ENCODE data around the gene CDHR4.

The CDHR4 gene

GRCh38 chr3:49792371-49793150 lies 7.1 kb downstream of the CDHR4 start:
- H3K27ac ChIP-seq (ENCODE audit: low read length), result no peak overlapping the region

GRCh38 chr3:49791571-49791970 lies 8.1 kb downstream of the CDHR4 start:
- TF ChIP-seq CTCF (IDR thresholded peaks at IDR 0.05; ENCODE audit: low read length) (no peak), EZH2 (optimal IDR thresholded peaks at IDR 0.05; ENCODE audit: low read depth, low read length) (no peak), EZH2phosphoT487 (IDR thresholded peaks at IDR 0.05; ENCODE audit: low read length) (no peak)
- H3K27ac ChIP-seq (ENCODE audit: low read length), result no peak overlapping the region
- H3K4me3 ChIP-seq (ENCODE audit: low read length), result no peak overlapping the region
- no peaks in the 10 kb centered on the region for H4K20me1 ChIP-seq (ENCODE audit: insufficient read depth, low read length)
- H3K9ac ChIP-seq (ENCODE audit: low read length), result no peak overlapping the region
- no peak for DNase-seq
- H3K79me2 ChIP-seq (ENCODE audit: low read length), result no peaks in the 10 kb centered on the region
- H3K9me2 ChIP-seq (replicated peaks; ENCODE audit: insufficient read depth, low read length), result no peaks in the 10 kb centered on the region
- H3K36me3 ChIP-seq (replicated peaks; ENCODE audit: insufficient read depth, low read length), result no peaks in the 10 kb centered on the region
- no peak overlapping the region for H2AFZ ChIP-seq (ENCODE audit: low read length)
- H3K27me3 ChIP-seq (replicated peaks; ENCODE audit: insufficient read depth, low read length), result no peaks in the 10 kb centered on the region; the same call in 1 of the 2 replicates
- H3K4me2 ChIP-seq (ENCODE audit: low read depth, low read length), result no peak overlapping the region
- no peaks in the 10 kb centered on the region for H3K9me3 ChIP-seq (replicated peaks; ENCODE audit: insufficient read depth, low read length)
- no peaks in the 10 kb centered on the region for H3F3A ChIP-seq (ENCODE audit: insufficient read depth, low read length)
- peaks cover 6% of the 10 kb centered on the region for H3K4me1 ChIP-seq (ENCODE audit: low read length)

More at GRCh38 chr3:49792371-49793150, 7.1 kb downstream of the CDHR4 start:
- DNase-seq, result no peak
- no peak overlapping the region for H3K9ac ChIP-seq (ENCODE audit: low read length)
- H3K27me3 ChIP-seq (replicated peaks; ENCODE audit: insufficient read depth, low read length), result no peaks in the 10 kb centered on the region; the same call in 1 of the 2 replicates
- H3F3A ChIP-seq (ENCODE audit: insufficient read depth, low read length), result no peaks in the 10 kb centered on the region
- no peak overlapping the region for H3K4me3 ChIP-seq (ENCODE audit: low read length)
- no peak overlapping the region for H3K4me2 ChIP-seq (ENCODE audit: low read depth, low read length)
- TF ChIP-seq CTCF (IDR thresholded peaks at IDR 0.05; ENCODE audit: low read length) (no peak), EZH2 (optimal IDR thresholded peaks at IDR 0.05; ENCODE audit: low read depth, low read length) (no peak), EZH2phosphoT487 (IDR thresholded peaks at IDR 0.05; ENCODE audit: low read length) (no peak)
- H3K4me1 ChIP-seq (ENCODE audit: low read length), result no peaks in the 10 kb centered on the region
- no peaks in the 10 kb centered on the region for H3K36me3 ChIP-seq (replicated peaks; ENCODE audit: insufficient read depth, low read length)
- H3K79me2 ChIP-seq (ENCODE audit: low read length), result no peaks in the 10 kb centered on the region
- H4K20me1 ChIP-seq (ENCODE audit: insufficient read depth, low read length), result no peaks in the 10 kb centered on the region
- no peak overlapping the region for H2AFZ ChIP-seq (ENCODE audit: low read length)
- no peaks in the 10 kb centered on the region for H3K9me3 ChIP-seq (replicated peaks; ENCODE audit: insufficient read depth, low read length)
- no peaks in the 10 kb centered on the region for H3K9me2 ChIP-seq (replicated peaks; ENCODE audit: insufficient read depth, low read length)

- TF ChIP-seq EZH2phosphoT487 (IDR thresholded peaks at IDR 0.05; ENCODE audit: low read length), result no peak
- TF ChIP-seq EZH2 (optimal IDR thresholded peaks at IDR 0.05; ENCODE audit: low read depth, low read length), result no peak
- no peak for TF ChIP-seq CTCF (IDR thresholded peaks at IDR 0.05; ENCODE audit: low read length)
- H3K4me2 ChIP-seq (ENCODE audit: low read depth, low read length), result no peak overlapping the region
Measured at GRCh38 chr3:49790626-49791411, 8.9 kb downstream of the CDHR4 start.

More at GRCh38 chr3:49790626-49791411, 8.9 kb downstream of the CDHR4 start:
- no peak overlapping the region for H3K9ac ChIP-seq (ENCODE audit: low read length)
- H4K20me1 ChIP-seq (ENCODE audit: insufficient read depth, low read length), result no peaks in the 10 kb centered on the region
- H2AFZ ChIP-seq (ENCODE audit: low read length), result no peak overlapping the region
- no peaks in the 10 kb centered on the region for H3F3A ChIP-seq (ENCODE audit: insufficient read depth, low read length)
- no peaks in the 10 kb centered on the region for H3K9me3 ChIP-seq (replicated peaks; ENCODE audit: insufficient read depth, low read length)
- peaks cover 6% of the 10 kb centered on the region for H3K4me1 ChIP-seq (ENCODE audit: low read length)
- no peak overlapping the region for H3K4me3 ChIP-seq (ENCODE audit: low read length)
- no peak overlapping the region for H3K27ac ChIP-seq (ENCODE audit: low read length)
- H3K9me2 ChIP-seq (replicated peaks; ENCODE audit: insufficient read depth, low read length), result no peaks in the 10 kb centered on the region
- no peaks in the 10 kb centered on the region for H3K36me3 ChIP-seq (replicated peaks; ENCODE audit: insufficient read depth, low read length)
- H3K79me2 ChIP-seq (ENCODE audit: low read length), result peaks cover 6% of the 10 kb centered on the region
- H3K27me3 ChIP-seq (replicated peaks; ENCODE audit: insufficient read depth, low read length), result no peaks in the 10 kb centered on the region; the same call in 1 of the 2 replicates
- DNase-seq, result no peak

All from MM.1S (cell line).